Measurements from ENCODE around the gene FTO. TPM values are rescaled to one million over a fixed set of nuclear protein-coding genes. Genes with fewer than 3 reads are reported as not detected.
"Not testable (repeated sequence)": the region's sequence is repeated elsewhere in the genome, so short reads cannot be mapped to it uniquely, and the experiment has no call there.

Gene FTO
- total RNA-seq = 10 to 100 TPM; 55.4 to 57.4 TPM

- peak within 1 kb of the TSS; percentile 72 to 89 for H3K27ac Mint-ChIP-seq
- peak within 1 kb of the TSS; percentile 94 for H3K4me3 Mint-ChIP-seq
- H3K9me3 Mint-ChIP-seq = no peaks in the 10 kb centered on the region
- H3K4me1 Mint-ChIP-seq (ENCODE audit: low read depth in 2 of 2) = peaks cover 25 to 28% of the 10 kb centered on the region in 2 donors
- DNase-seq (ENCODE audit: low spot score) (peak; percentile 98), ATAC-seq (peak; percentile 99)
- H3K27me3 Mint-ChIP-seq = no peaks in the 10 kb centered on the region
- H3K36me3 Mint-ChIP-seq = no peaks in the 10 kb centered on the region
Observed at GRCh38 chr16:53703590-53704444, at the start of gene FTO, which contains the start of gene RPGRIP1L. Gene FTO, plus strand, starts transcription at chr16:53704156. Gene RPGRIP1L, minus strand, starts transcription at chr16:53703859. Its CDS starts 3,136 bp downstream, at chr16:53700723.

GRCh38 chr16:53654946-53655345, 49.0 kb upstream of the FTO start:
- DNase-seq (ENCODE audit: low spot score) (no peak), ATAC-seq (no peak)
- Mint-ChIP-seq H3K4me3 (no peak overlapping the region), H3K9me3 (no peaks in the 10 kb centered on the region), H3K27me3 (no peaks in the 10 kb centered on the region), H3K4me1 (ENCODE audit: low read depth in 2 of 2) (no peaks in the 10 kb centered on the region), H3K36me3 (peaks cover 6% of the 10 kb centered on the region), H3K27ac (no peak overlapping the region)

- no peaks in the 10 kb centered on the region for H3K27me3 Mint-ChIP-seq
- no peaks in the 10 kb centered on the region for H3K4me1 Mint-ChIP-seq (ENCODE audit: low read depth in 2 of 2)
- ATAC-seq = no peak
- DNase-seq (ENCODE audit: low spot score) = no peak
- H3K4me3 Mint-ChIP-seq = no peak overlapping the region
- H3K36me3 Mint-ChIP-seq = no peaks in the 10 kb centered on the region
- H3K9me3 Mint-ChIP-seq = no peaks in the 10 kb centered on the region
- H3K27ac Mint-ChIP-seq = no peak overlapping the region
Observed at GRCh38 chr16:53662072-53662471, 41.9 kb upstream of the FTO start.

GRCh38 chr16:53664724-53665345, 39.1 kb upstream of the FTO start:
- Mint-ChIP-seq H3K9me3 (no peaks in the 10 kb centered on the region), H3K36me3 (no peaks in the 10 kb centered on the region), H3K4me3 (no peak overlapping the region), H3K27me3 (no peaks in the 10 kb centered on the region), H3K27ac (no peak overlapping the region), H3K4me1 (ENCODE audit: low read depth in 2 of 2) (no peaks in the 10 kb centered on the region)
- peak in 1 of 2 donors; percentile 90 for ATAC-seq
- no peak for DNase-seq (ENCODE audit: low spot score)

GRCh38 chr16:53666786-53667415, 37.1 kb upstream of the FTO start:
- H3K4me1 Mint-ChIP-seq (ENCODE audit: low read depth in 2 of 2) = no peaks in the 10 kb centered on the region
- no peak overlapping the region for H3K4me3 Mint-ChIP-seq
- DNase-seq (ENCODE audit: low spot score) = no peak
- no peak overlapping the region for H3K27ac Mint-ChIP-seq
- no peaks in the 10 kb centered on the region for H3K36me3 Mint-ChIP-seq
- H3K9me3 Mint-ChIP-seq = no peaks in the 10 kb centered on the region
- no peaks in the 10 kb centered on the region for H3K27me3 Mint-ChIP-seq
- no peak for ATAC-seq

- no peaks in the 10 kb centered on the region for H3K9me3 Mint-ChIP-seq
- H3K36me3 Mint-ChIP-seq = no peaks in the 10 kb centered on the region
Observed at GRCh38 chr16:53668869-53669268, 35.1 kb upstream of the FTO start.

GRCh38 chr16:53672461-53672860, 31.5 kb upstream of the FTO start:
- H3K4me1 Mint-ChIP-seq (ENCODE audit: low read depth in 2 of 2) = no peaks in the 10 kb centered on the region
- no peak overlapping the region for H3K27ac Mint-ChIP-seq
- H3K4me3 Mint-ChIP-seq = no peak overlapping the region
- DNase-seq (ENCODE audit: low spot score) = no peak
- H3K27me3 Mint-ChIP-seq = no peaks in the 10 kb centered on the region
- no peaks in the 10 kb centered on the region for H3K9me3 Mint-ChIP-seq
- H3K36me3 Mint-ChIP-seq = no peaks in the 10 kb centered on the region
- ATAC-seq = no peak

More at GRCh38 chr16:53668869-53669268, 35.1 kb upstream of the FTO start:
- ATAC-seq = no peak
- Mint-ChIP-seq H3K4me1 (ENCODE audit: low read depth in 2 of 2) (no peaks in the 10 kb centered on the region), H3K27me3 (no peaks in the 10 kb centered on the region), H3K4me3 (no peak overlapping the region), H3K27ac (no peak overlapping the region)
- no peak for DNase-seq (ENCODE audit: low spot score)

- H3K27ac Mint-ChIP-seq = no peak overlapping the region
- DNase-seq (ENCODE audit: low spot score) = no peak
- H3K4me1 Mint-ChIP-seq (ENCODE audit: low read depth in 2 of 2) = no peaks in the 10 kb centered on the region
- H3K4me3 Mint-ChIP-seq = no peak overlapping the region
- H3K27me3 Mint-ChIP-seq = no peaks in the 10 kb centered on the region
- H3K9me3 Mint-ChIP-seq = no peaks in the 10 kb centered on the region
- no peaks in the 10 kb centered on the region for H3K36me3 Mint-ChIP-seq
- ATAC-seq = no peak
Observed at GRCh38 chr16:53673189-53673588, 30.8 kb upstream of the FTO start.

- Mint-ChIP-seq H3K27ac (no peak overlapping the region), H3K36me3 (no peaks in the 10 kb centered on the region), H3K4me3 (no peak overlapping the region), H3K4me1 (ENCODE audit: low read depth in 2 of 2) (no peaks in the 10 kb centered on the region), H3K27me3 (no peaks in the 10 kb centered on the region), H3K9me3 (no peaks in the 10 kb centered on the region)
- no peak for DNase-seq (ENCODE audit: low spot score)
- ATAC-seq = no peak
Observed at GRCh38 chr16:53678155-53678554, 25.8 kb upstream of the FTO start.

GRCh38 chr16:53678756-53679343, 25.1 kb upstream of the FTO start:
- Mint-ChIP-seq H3K4me3 (no peak overlapping the region), H3K4me1 (ENCODE audit: low read depth in 2 of 2) (no peaks in the 10 kb centered on the region), H3K36me3 (no peaks in the 10 kb centered on the region), H3K27ac (no peak overlapping the region), H3K9me3 (no peaks in the 10 kb centered on the region), H3K27me3 (no peaks in the 10 kb centered on the region)
- ATAC-seq (no peak), DNase-seq (ENCODE audit: low spot score) (no peak)

GRCh38 chr16:53680756-53681155, 23.2 kb upstream of the FTO start:
- Mint-ChIP-seq H3K36me3 (no peaks in the 10 kb centered on the region), H3K27ac (no peak overlapping the region), H3K4me3 (no peak overlapping the region), H3K4me1 (ENCODE audit: low read depth in 2 of 2) (no peaks in the 10 kb centered on the region), H3K9me3 (no peaks in the 10 kb centered on the region), H3K27me3 (no peaks in the 10 kb centered on the region)
- no peak for ATAC-seq
- DNase-seq (ENCODE audit: low spot score) = no peak

- no peak overlapping the region for H3K4me3 Mint-ChIP-seq
- H3K36me3 Mint-ChIP-seq = no peaks in the 10 kb centered on the region
- DNase-seq (ENCODE audit: low spot score) (no peak), ATAC-seq (no peak)
- no peaks in the 10 kb centered on the region for H3K9me3 Mint-ChIP-seq
- no peaks in the 10 kb centered on the region for H3K27me3 Mint-ChIP-seq
- no peak overlapping the region for H3K27ac Mint-ChIP-seq
- H3K4me1 Mint-ChIP-seq (ENCODE audit: low read depth in 2 of 2) = no peaks in the 10 kb centered on the region
Observed at GRCh38 chr16:53681354-53681753, 22.6 kb upstream of the FTO start.

GRCh38 chr16:53685334-53685733, 18.6 kb upstream of the FTO start:
- not testable (repeated sequence) for H3K9me3 Mint-ChIP-seq; DNase-seq (ENCODE audit: low spot score); H3K27ac Mint-ChIP-seq; H3K4me1 Mint-ChIP-seq (ENCODE audit: low read depth in 2 of 2); H3K27me3 Mint-ChIP-seq; ATAC-seq; H3K4me3 Mint-ChIP-seq; H3K36me3 Mint-ChIP-seq

- no peak overlapping the region for H3K27ac Mint-ChIP-seq
Observed at GRCh38 chr16:53686710-53687109, 17.2 kb upstream of the FTO start.

More at GRCh38 chr16:53686710-53687109, 17.2 kb upstream of the FTO start:
- Mint-ChIP-seq H3K4me3 (no peak overlapping the region), H3K36me3 (no peaks in the 10 kb centered on the region), H3K27me3 (no peaks in the 10 kb centered on the region), H3K9me3 (no peaks in the 10 kb centered on the region), H3K4me1 (ENCODE audit: low read depth in 2 of 2) (no peaks in the 10 kb centered on the region)
- ATAC-seq (no peak), DNase-seq (ENCODE audit: low spot score) (no peak)

Data from natural killer cell treated with Interleukin-12 subunit alpha and Interleukin-12 subunit beta and Interleukin-15 and Interleukin-18, amount 100 ng/mL, for 72 hours (primary cell).